K562 (cell line): ENCODE measurements around the gene SDS. TPM values are rescaled to one million over a fixed set of nuclear protein-coding genes. Genes with fewer than 3 reads are reported as not detected.

Experiments used
- ATAC-seq: fragments of 200-7000 bp; cut with Tn5 transposase; 3 replicates; pipeline ENCODE4 v1.9.1; 2020; ENCODE audit warnings: moderate library complexity
- BruUV-seq: library from RNA; stranded (reverse); fragments of 400-500 nt; replicated peaks from 2 replicates; lab custom pipeline; 2021; lab: Mats Ljungman, UMichigan
- CTCF ChIA-PET: fragments of 300-600 bp; formaldehyde crosslinking; extraction: SDS; loops from one replicate; lab custom pipeline; 2021; ENCODE audit warnings: low intra/inter-chr PET ratio; lab: Yijun Ruan, JAX
- POLR2A ChIA-PET: fragments of 300-600, 350-650 bp; sonication (Branson Sonifier 250); formaldehyde crosslinking; extraction: SDS; loops from one replicate; lab custom pipeline; 2021; ENCODE audit warnings: antibody characterized with exemption, inconsistent platforms; lab: Yijun Ruan, JAX
- DNase-seq, 4 experiments: peaks; one replicate each; pipeline versions ENCODE4 v3.0.0 to v3.0.0-alpha.2; 2011 to 2018; ENCODE audit warnings: low spot score in 3 of 4, mixed read lengths in 3 of 4; ENCODE audit errors: extremely low read depth in 1 of 4
- FAIRE-seq: peaks from 2 replicates; lab custom pipeline; 2011; peaks lifted over from hg19 to GRCh38; lab: Jason Lieb, UNC
- H2AFZ ChIP-seq: 2 replicates; pipeline ENCODE4 v1.6.0; 2011; ENCODE audit warnings: low read depth, low read length, control low read depth, inconsistent platforms
- H3K27ac ChIP-seq: fragments of 200-600 bp; 3 replicates; pipeline ENCODE4 v1.8.0; 2011; ENCODE audit warnings: low read depth, mild to moderate bottlenecking, control low read depth, inconsistent platforms, low read length, moderate library complexity, mixed read lengths; ENCODE audit errors: extremely low read depth
- H3K27me3 ChIP-seq, 2 experiments: fragments of 300-600 bp in 1 of 2; 2 replicates in 1 of 2; 3 replicates in 1 of 2; pipeline versions ENCODE4 v1.6.0 to v1.8.0; 2011; ENCODE audit warnings: inconsistent platforms in 2 of 2, low read length in 2 of 2, mild to moderate bottlenecking in 1 of 2, mixed read lengths in 1 of 2, moderate library complexity in 1 of 2; ENCODE audit not compliant: control insufficient read depth in 2 of 2, insufficient read depth in 2 of 2
- H3K36me3 ChIP-seq: fragments of 300-600 bp; 3 replicates; pipeline ENCODE4 v1.8.0; 2011; ENCODE audit warnings: mild to moderate bottlenecking, low read length, inconsistent platforms; ENCODE audit not compliant: control insufficient read depth, insufficient read depth
- H3K4me1 ChIP-seq, 2 experiments: fragments of 200-600 bp in 1 of 2; replicated peaks in 1 of 2; 2 replicates in 1 of 2; 3 replicates in 1 of 2; pipeline versions ENCODE4 v1.5.1 to v1.8.0; 2011; ENCODE audit warnings: inconsistent platforms in 2 of 2, low read length in 2 of 2, mild to moderate bottlenecking in 1 of 2, mixed read lengths in 1 of 2, moderate library complexity in 1 of 2; ENCODE audit not compliant: control insufficient read depth in 2 of 2, insufficient read depth in 2 of 2
- H3K4me2 ChIP-seq: 2 replicates; pipeline ENCODE4 v1.6.1; 2011; ENCODE audit warnings: low read length, control low read depth, inconsistent platforms, mixed read lengths; ENCODE audit not compliant: insufficient read depth
- H3K4me3 ChIP-seq: fragments of 200-600 bp; sonication (generic), shearing (Covaris generic); 2 replicates; pipeline ENCODE4 v1.5.1; 2016; ENCODE audit warnings: control low read depth, inconsistent platforms
- H3K79me2 ChIP-seq: fragments of 200-600 bp; 3 replicates; pipeline ENCODE4 v1.8.0; 2011; ENCODE audit warnings: low read length, inconsistent platforms; ENCODE audit not compliant: control insufficient read depth, insufficient read depth
- H3K9ac ChIP-seq, 2 experiments: 2 replicates each; pipeline versions ENCODE4 v1.6.0 to v1.6.1; 2011; ENCODE audit warnings: low read depth in 2 of 2, low read length in 2 of 2, control low read depth in 1 of 2, inconsistent platforms in 1 of 2, mild to moderate bottlenecking in 1 of 2, mixed read lengths in 1 of 2; ENCODE audit not compliant: insufficient read depth in 1 of 2
- H3K9me1 ChIP-seq: one replicate; pipeline ENCODE4 v1.6.0; 2011; ENCODE audit warnings: inconsistent platforms, mild to moderate bottlenecking, low read length, moderate library complexity; ENCODE audit not compliant: control insufficient read depth, insufficient read depth
- H3K9me3 ChIP-seq: replicated peaks from 2 replicates; pipeline ENCODE4 v1.5.1; 2011; ENCODE audit warnings: low read depth, low read length, inconsistent platforms; ENCODE audit not compliant: control insufficient read depth, insufficient read depth
- H4K20me1 ChIP-seq: replicated peaks from 2 replicates; pipeline ENCODE4 v1.6.1; 2011; ENCODE audit warnings: low read length, inconsistent platforms, mixed read lengths; ENCODE audit not compliant: control insufficient read depth, insufficient read depth
- CEBPB ChIP-seq: fragments of 450-650 bp; IDR thresholded peaks from 2 replicates; pipeline ENCODE4 v1.6.1; 2016; ENCODE audit warnings: missing genetic modification characterization, missing compliant biosample characterization
- HOXB6 ChIP-seq: fragments of 250-450 bp; sonication (Bioruptor Pico); IDR thresholded peaks from 2 replicates; pipeline ENCODE4 v1.5.1; 2022; ENCODE audit warnings: mild to moderate bottlenecking, borderline replicate concordance
- KDM2B ChIP-seq: fragments of 250-450 bp; sonication (Bioruptor Pico); IDR thresholded peaks from 2 replicates; pipeline ENCODE4 v1.8.0; 2021; ENCODE audit warnings: mild to moderate bottlenecking, moderate library complexity
- MYBL2 ChIP-seq, 2 experiments: fragments of 450-650 bp in 1 of 2; sonication (generic) in 1 of 2; formaldehyde crosslinking in 1 of 2; IDR thresholded peaks; 2 replicates each; pipeline versions ENCODE4 v1.6.1 to v1.8.1; 2017 to 2022; ENCODE audit warnings: borderline replicate concordance in 1 of 2, inconsistent platforms in 1 of 2, low read depth in 1 of 2, mild to moderate bottlenecking in 1 of 2, missing genetic modification reagents in 1 of 2, moderate library complexity in 1 of 2
- NELFE ChIP-seq: IDR thresholded peaks from 2 replicates; pipeline ENCODE4 v1.6.1; 2011; ENCODE audit warnings: mild to moderate bottlenecking; ENCODE audit not compliant: insufficient read depth, insufficient read length
- NFYB ChIP-seq: IDR thresholded peaks from 2 replicates; pipeline ENCODE4 v1.6.1; 2011; ENCODE audit warnings: mild to moderate bottlenecking, moderate library complexity; ENCODE audit not compliant: insufficient read length; ENCODE audit errors: extremely low read depth
- NRF1 ChIP-seq, 2 experiments: fragments of 450-650 bp; IDR thresholded peaks in 1 of 2; conservative IDR thresholded peaks in 1 of 2; 2 replicates each; pipeline ENCODE4 v1.6.1; 2014; ENCODE audit warnings: mild to moderate bottlenecking in 2 of 2
- ZBTB12 ChIP-seq: fragments of 250-450 bp; sonication (Bioruptor Pico); IDR thresholded peaks from 2 replicates; pipeline ENCODE4 v1.4.0; 2020
- ZC3H11A ChIP-seq: IDR thresholded peaks from 2 replicates; pipeline ENCODE4 v1.6.1; 2012; ENCODE audit warnings: low read depth, low read length, improper control_type of control experiment
- ZNF12 ChIP-seq: sonication (generic); formaldehyde crosslinking; IDR thresholded peaks from 2 replicates; pipeline ENCODE4 v1.4.0; 2020; ENCODE audit warnings: mild to moderate bottlenecking, missing genetic modification reagents
- ZNF146 ChIP-seq: IDR thresholded peaks from one replicate; pipeline ENCODE4 v1.6.1; 2018; ENCODE audit warnings: missing compliant biosample characterization; ENCODE audit not compliant: unreplicated experiment
- ZNF311 ChIP-seq: fragments of 250-450 bp; sonication (Bioruptor Pico); IDR thresholded peaks from 2 replicates; pipeline ENCODE4 v1.4.0; 2020; ENCODE audit warnings: mild to moderate bottlenecking, moderate library complexity
- ZNF589 ChIP-seq: fragments of 200-800 bp; sonication (Bioruptor generic); IDR thresholded peaks from 2 replicates; pipeline ENCODE4 v1.6.1; 2016; ENCODE audit warnings: low read depth, missing genetic modification characterization, missing compliant biosample characterization
- ZNF79 ChIP-seq: fragments of 250-450 bp; sonication (Bioruptor Pico); IDR thresholded peaks from 2 replicates; pipeline ENCODE4 v1.4.0; 2020; ENCODE audit warnings: low read depth, mild to moderate bottlenecking, moderate library complexity
- WGBS: fragments of 100-300 bp; shearing (Covaris generic); methylation state at CpG from one replicate; pipeline ENCODE4 v1.1.6; 2016; ENCODE audit warnings: low coverage, mixed read lengths; ENCODE audit not compliant: insufficient coverage; ENCODE audit errors: missing lambda C conversion rate; 5-methylcytosine and 5-hydroxymethylcytosine counted together
- in situ Hi-C: fragments of 300-500 bp; cut with MboI; formaldehyde crosslinking; loops from 4 replicates; pipeline ENCODE4 v1.15.0; 2018; ENCODE audit warnings: inconsistent platforms, mixed read lengths
- intact Hi-C: fragments of 100-400 bp; cut with micrococcal nuclease; formaldehyde crosslinking; loops from 2 replicates; pipeline ENCODE4 v1.14.2; 2022
- polyA plus RNA-seq, 8 experiments: library from polyadenylated mRNA; depleted of rRNA in 4 of 8; stranded (reverse) in 5 of 8; unstranded in 3 of 8; fragments of >200 nt; fragmentation: Nextera tagmentation in 2 of 8; fragmentation: Illumina TruSeq in 1 of 8; extraction: Ambion mirVana in 2 of 8; extraction: Trizol in 1 of 8; gene quantifications; 2 replicates each; pipeline versions ENCODE4 v1.2.1 to v1.2.3, GENCODE V29; 2011 to 2014; ENCODE audit warnings: inconsistent platforms in 1 of 8, missing spikeins in 1 of 8
- total RNA-seq, 7 experiments: library from RNA; depleted of rRNA in 6 of 7; stranded (reverse); fragments of >200 nt in 6 of 7; fragmentation: Illumina TruSeq in 2 of 7; extraction: Trizol in 2 of 7; gene quantifications; 2 replicates each; pipeline versions ENCODE4 v1.2.1 to v1.2.3, GENCODE V29; 2011 to 2021; ENCODE audit warnings: low replicate concordance in 1 of 7

The SDS gene
- total and polyA plus RNA-seq, 9 of the 15 experiments (the other 6 are each of a cell fraction or from before 2014, with no cell fraction given) = 0.07 to 1.1 (median 0.12) TPM; not detected in 1

GRCh38 chr12:113445544-113446171 is 42.0 kb upstream of the SDS start:
- intact Hi-C loops = no loop called here
- POLR2A ChIA-PET = interaction anchor here (0.6 kb wide), 1 partner anchor 313 kb away, joined by 3 read pairs; no protein-coding TSS in a partner anchor
- no peak overlapping the region for H3K9ac ChIP-seq
- H3K4me2 ChIP-seq = no peak overlapping the region
- TF ChIP-seq KDM2B (CRISPR knock-in tag) (no peak), ZNF12 (peak; percentile 91)
- CTCF ChIA-PET = no interaction called here
- BruUV-seq = no TSS peak
- no peaks in the 10 kb centered on the region for H3K79me2 ChIP-seq
- no peak for FAIRE-seq
- H4K20me1 ChIP-seq = no peaks in the 10 kb centered on the region
- peaks cover 0 to 8% of the 10 kb centered on the region in 2 experiments; a peak in 2 of 5 replicates for H3K27me3 ChIP-seq
- WGBS = 0% methylated on average over 6 of the region's 6 CpGs
- DNase-seq = no peak
- in situ Hi-C loops = no loop called here
- H3K4me3 ChIP-seq = no peak overlapping the region
- no peaks in the 10 kb centered on the region; the same call in 1 of the 2 replicates for H3K9me3 ChIP-seq
- H2AFZ ChIP-seq = no peak overlapping the region
- no peak overlapping the region for H3K27ac ChIP-seq
- no peaks in the 10 kb centered on the region for H3K36me3 ChIP-seq
- H3K4me1 ChIP-seq = peaks cover 5% of the 10 kb centered on the region in 2 experiments; a peak in 3 of 5 replicates
- no peak for ATAC-seq
- H3K9me1 ChIP-seq = no peaks in the 10 kb centered on the region

GRCh38 chr12:113443030-113443539 is 39.4 kb upstream of the SDS start:
- peak in 3 of 4 experiments; percentile 77 to 89 (median 85) for DNase-seq
- H3K9ac ChIP-seq = no peak overlapping the region
- POLR2A ChIA-PET = interaction anchor here (0.6 kb wide), 1 partner anchor 134 kb away, joined by 3 read pairs; no protein-coding TSS in a partner anchor
- no peak overlapping the region for H3K4me3 ChIP-seq
- intact Hi-C loops (no loop called here), in situ Hi-C loops (loop anchor here (5.0 kb wide), 1 partner anchor 469 kb away; no protein-coding TSS in a partner anchor)
- no peaks in the 10 kb centered on the region for H4K20me1 ChIP-seq
- CTCF ChIA-PET = no interaction called here
- H3K9me3 ChIP-seq = no peaks in the 10 kb centered on the region; the same call in 1 of the 2 replicates
- peaks cover 5 to 8% of the 10 kb centered on the region in 2 experiments; a peak in 3 of 5 replicates for H3K4me1 ChIP-seq
- peaks cover 6 to 18% of the 10 kb centered on the region in 2 experiments; a peak in 2 of 5 replicates for H3K27me3 ChIP-seq
- H3K79me2 ChIP-seq = no peaks in the 10 kb centered on the region
- FAIRE-seq = no peak
- H2AFZ ChIP-seq = no peak overlapping the region
- no peaks in the 10 kb centered on the region for H3K36me3 ChIP-seq
- BruUV-seq = no TSS peak
- ATAC-seq = peak; percentile 55; the same call in 2 of the 3 replicates
- H3K27ac ChIP-seq = no peak overlapping the region
- 8% methylated on average over 6 of the region's 6 CpGs for WGBS
- H3K9me1 ChIP-seq = no peaks in the 10 kb centered on the region
- no peak overlapping the region for H3K4me2 ChIP-seq
- TF ChIP-seq ZNF311 (CRISPR knock-in tag) = no peak
- no peak for TF ChIP-seq MYBL2 (IDR thresholded peaks at IDR 0.05; ENCODE audit: low read depth)
- no peak for TF ChIP-seq MYBL2 (CRISPR knock-in tag; IDR thresholded peaks at IDR 0.05; ENCODE audit: borderline replicate concordance)
- TF ChIP-seq ZC3H11A = no peak
- no peak for TF ChIP-seq ZNF589 (CRISPR knock-in tag)
- no peak for TF ChIP-seq ZNF146 (CRISPR knock-in tag)
- no peak for TF ChIP-seq NRF1 (conservative IDR thresholded peaks at IDR 0.05 in 1 of 2, IDR thresholded peaks at IDR 0.05 in 1 of 2)
- no peak for TF ChIP-seq CEBPB (tag)
- TF ChIP-seq NELFE = no peak
- no peak for TF ChIP-seq ZNF79 (CRISPR knock-in tag)
- TF ChIP-seq HOXB6 (CRISPR knock-in tag) = no peak
- TF ChIP-seq ZBTB12 = no peak
- peak; percentile 23 for TF ChIP-seq NFYB
